Measurements from ENCODE around the gene DLX5.

DNA sequence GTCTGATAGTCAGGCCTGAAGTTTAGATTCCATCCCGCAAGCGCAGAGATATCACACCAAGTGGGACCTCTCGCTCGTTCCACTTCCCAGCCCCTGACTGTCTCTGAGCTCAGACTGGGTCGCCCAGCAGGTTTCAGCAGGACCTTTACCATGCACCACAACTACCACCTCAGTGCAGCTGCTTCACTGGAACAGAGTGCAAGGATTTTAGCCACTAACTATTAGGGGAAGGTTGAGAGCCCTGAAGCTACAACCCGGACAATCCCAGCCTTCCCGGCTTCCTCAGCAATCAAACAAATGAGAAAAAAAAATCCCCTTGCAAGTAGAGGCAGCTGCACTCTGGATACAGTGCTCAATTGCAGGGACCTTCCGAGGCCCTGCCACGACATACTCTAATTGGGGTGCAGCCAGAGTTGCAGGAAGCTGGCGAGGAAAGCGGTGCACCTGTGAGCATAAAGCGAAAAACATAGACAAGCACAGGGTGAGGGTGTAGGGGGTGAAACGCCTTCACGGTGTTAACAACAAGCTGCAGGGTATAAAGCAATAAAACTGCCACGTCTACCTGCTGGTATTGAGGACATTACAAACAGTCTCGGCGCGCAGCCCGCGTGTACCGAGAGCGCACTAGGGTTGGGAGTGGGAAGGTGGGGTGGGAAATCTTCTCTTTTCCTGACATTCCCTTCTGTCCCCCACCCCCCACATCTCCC lies 21.9 kb downstream of the DLX5 start:
- TF ChIP-seq, protein P1, sequence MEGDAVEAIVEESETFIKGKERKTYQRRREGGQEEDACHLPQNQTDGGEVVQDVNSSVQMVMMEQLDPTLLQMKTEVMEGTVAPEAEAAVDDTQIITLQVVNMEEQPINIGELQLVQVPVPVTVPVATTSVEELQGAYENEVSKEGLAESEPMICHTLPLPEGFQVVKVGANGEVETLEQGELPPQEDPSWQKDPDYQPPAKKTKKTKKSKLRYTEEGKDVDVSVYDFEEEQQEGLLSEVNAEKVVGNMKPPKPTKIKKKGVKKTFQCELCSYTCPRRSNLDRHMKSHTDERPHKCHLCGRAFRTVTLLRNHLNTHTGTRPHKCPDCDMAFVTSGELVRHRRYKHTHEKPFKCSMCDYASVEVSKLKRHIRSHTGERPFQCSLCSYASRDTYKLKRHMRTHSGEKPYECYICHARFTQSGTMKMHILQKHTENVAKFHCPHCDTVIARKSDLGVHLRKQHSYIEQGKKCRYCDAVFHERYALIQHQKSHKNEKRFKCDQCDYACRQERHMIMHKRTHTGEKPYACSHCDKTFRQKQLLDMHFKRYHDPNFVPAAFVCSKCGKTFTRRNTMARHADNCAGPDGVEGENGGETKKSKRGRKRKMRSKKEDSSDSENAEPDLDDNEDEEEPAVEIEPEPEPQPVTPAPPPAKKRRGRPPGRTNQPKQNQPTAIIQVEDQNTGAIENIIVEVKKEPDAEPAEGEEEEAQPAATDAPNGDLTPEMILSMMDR (optimal IDR thresholded peaks at IDR 0.05 in 1 of 3, IDR thresholded peaks at IDR 0.05 in 1 of 3, conservative IDR thresholded peaks at IDR 0.05 in 1 of 3; ENCODE audit: extremely low read depth in 1 of 3, insufficient read depth in 2 of 3, low read length in 3 of 3): no peak
- no peak for TF ChIP-seq EZH2 (IDR thresholded peaks at IDR 0.05; ENCODE audit: low read length)

Measured in keratinocyte (primary cell).